OCI-LY3 (cell line): ENCODE data around the gene RMDN3.
A peak's percentile ranks its signal among the peaks of the same experiment; 100 is the strongest.

Source experiments
- H2AFZ ChIP-seq: fragments of 200-600, 300-600 bp; shearing (Covaris generic); 2 replicates; pipeline ENCODE4 v1.6.0; 2014; ENCODE audit warnings: antibody characterized with exemption, low read depth, low read length
- H3K27ac ChIP-seq: fragments of 200-600, 300-600 bp; sonication (generic); 2 replicates; pipeline ENCODE4 v1.5.1; 2014; ENCODE audit warnings: mild to moderate bottlenecking, low read length, moderate library complexity, mixed read lengths
- H3K27me3 ChIP-seq: fragments of 200-600, 300-600 bp; sonication (generic); 2 replicates; pipeline ENCODE4 v1.6.1; 2014; ENCODE audit warnings: low read depth, low read length, mixed read lengths
- H3K36me3 ChIP-seq: fragments of 200-600, 300-600 bp; sonication (generic); replicated peaks from 2 replicates; pipeline ENCODE3; 2014; ENCODE audit warnings: low read depth, low read length, mixed read lengths
- H3K4me1 ChIP-seq: fragments of 300-600, 200-600 bp; sonication (generic); 2 replicates; pipeline ENCODE4 v1.6.1; 2014; ENCODE audit warnings: low read length, mixed read lengths
- H3K4me2 ChIP-seq: fragments of 200-600, 300-600 bp; sonication (generic); 2 replicates; pipeline ENCODE4 v1.6.1; 2014; ENCODE audit warnings: low read length, mixed read lengths
- H3K4me3 ChIP-seq: fragments of 300-600, 200-600 bp; sonication (generic); 2 replicates; pipeline ENCODE4 v1.5.1; 2014; ENCODE audit warnings: antibody characterized with exemption, mild to moderate bottlenecking, low read length, moderate library complexity
- H3K79me2 ChIP-seq: fragments of 300-600, 200-600 bp; shearing (Covaris generic); 2 replicates; pipeline ENCODE4 v1.6.1; 2014; ENCODE audit warnings: mild to moderate bottlenecking, low read length, mixed read lengths
- H3K9ac ChIP-seq: fragments of 300-600, 200-600 bp; shearing (Covaris generic); 2 replicates; pipeline ENCODE4 v1.6.0; 2014; ENCODE audit warnings: mild to moderate bottlenecking, low read length, moderate library complexity
- H3K9me3 ChIP-seq: fragments of 200-600, 300-600 bp; shearing (Covaris generic); 2 replicates; pipeline ENCODE4 v1.6.1; 2014; ENCODE audit warnings: low read length, mixed read lengths; ENCODE audit not compliant: insufficient read depth
- H4K20me1 ChIP-seq: fragments of 200-600, 300-600 bp; sonication (generic); 2 replicates; pipeline ENCODE4 v1.6.1; 2016; ENCODE audit warnings: low read length, mixed read lengths; ENCODE audit not compliant: insufficient read depth
- CTCF ChIP-seq: fragments of 200-600, 300-600 bp; sonication (generic); IDR thresholded peaks from 2 replicates; pipeline ENCODE4 v1.5.1; 2014; ENCODE audit warnings: antibody characterized with exemption, low read length, low read depth
- EZH2phosphoT487 ChIP-seq: fragments of 200-600 bp; shearing (Covaris generic); IDR thresholded peaks from 2 replicates; pipeline ENCODE4 v1.6.1; 2018; ENCODE audit warnings: antibody characterized with exemption, mixed run types, low read depth

RMDN3 gene

GRCh38 chr15:40695469-40695890 lies 59.6 kb downstream of the RMDN3 start:
- Histone ChIP-seq H3K79me2 (peaks cover 28% of the 10 kb centered on the region), H4K20me1 (no peaks in the 10 kb centered on the region), H3K9ac (peak overlapping the region; percentile 86), H2AFZ (peak overlapping the region; percentile 67), H3K4me3 (peak overlapping the region; percentile 89), H3K4me1 (peaks cover 8% of the 10 kb centered on the region), H3K27me3 (no peaks in the 10 kb centered on the region), H3K4me2 (peak overlapping the region; percentile 67), H3K36me3 (peaks cover 16% of the 10 kb centered on the region), H3K9me3 (no peaks in the 10 kb centered on the region), H3K27ac (peak overlapping the region; percentile 90)
- TF ChIP-seq CTCF (no peak), EZH2phosphoT487 (no peak)

GRCh38 chr15:40694688-40695468 lies 60.2 kb downstream of the RMDN3 start, which contains the start of gene RAD51:
Gene RAD51, plus strand, starts transcription at chr15:40695174. Its CDS starts 3,585 bp downstream, at chr15:40698759.
- Histone ChIP-seq H4K20me1 (no peaks in the 10 kb centered on the region), H3K36me3 (peaks cover 11% of the 10 kb centered on the region), H3K27ac (peak within 1 kb of the TSS; percentile 90), H3K27me3 (no peaks in the 10 kb centered on the region), H3K79me2 (peaks cover 28% of the 10 kb centered on the region), H2AFZ (peak within 1 kb of the TSS; percentile 67), H3K9ac (peak within 1 kb of the TSS; percentile 86), H3K4me1 (peaks cover 8% of the 10 kb centered on the region), H3K9me3 (no peaks in the 10 kb centered on the region), H3K4me2 (peak within 1 kb of the TSS; percentile 85), H3K4me3 (peak within 1 kb of the TSS; percentile 89)
- TF ChIP-seq CTCF (no peak), EZH2phosphoT487 (no peak)

GRCh38 chr15:40693904-40694687 lies 61.0 kb downstream of the RMDN3 start:
- TF ChIP-seq EZH2phosphoT487 (no peak), CTCF (no peak)
- peak overlapping the region; percentile 85 for H3K4me2 ChIP-seq
- peaks cover 8% of the 10 kb centered on the region for H3K4me1 ChIP-seq
- peak overlapping the region; percentile 65; the same call in 1 of the 2 replicates for H2AFZ ChIP-seq
- no peaks in the 10 kb centered on the region for H3K9me3 ChIP-seq
- H4K20me1 ChIP-seq, result no peaks in the 10 kb centered on the region
- H3K27ac ChIP-seq, result peak overlapping the region; percentile 90
- H3K79me2 ChIP-seq, result peaks cover 28% of the 10 kb centered on the region
- H3K27me3 ChIP-seq, result no peaks in the 10 kb centered on the region
- H3K9ac ChIP-seq, result peak overlapping the region; percentile 86
- peaks cover 7% of the 10 kb centered on the region for H3K36me3 ChIP-seq
- peak overlapping the region; percentile 89 for H3K4me3 ChIP-seq

- TF ChIP-seq CTCF (no peak), EZH2phosphoT487 (no peak)
- Histone ChIP-seq H3K4me1 (peaks cover 8% of the 10 kb centered on the region), H3K9me3 (no peaks in the 10 kb centered on the region), H2AFZ (no peak overlapping the region), H3K27me3 (no peaks in the 10 kb centered on the region), H3K4me3 (no peak overlapping the region), H3K27ac (no peak overlapping the region), H3K79me2 (peaks cover 17% of the 10 kb centered on the region), H3K9ac (no peak overlapping the region), H3K36me3 (peaks cover 3% of the 10 kb centered on the region), H4K20me1 (no peaks in the 10 kb centered on the region), H3K4me2 (no peak overlapping the region)
Measured at GRCh38 chr15:40691737-40692136, 63.3 kb downstream of the RMDN3 start.
